Thoracic aorta (tissue), 2 donors: Measurements from ENCODE around the gene TESMIN. TPM values are rescaled to one million over a fixed set of nuclear protein-coding genes. Genes with fewer than 3 reads are reported as not detected.

ENCODE experiments used
- ATAC-seq: fragments of 150-250 bp; one replicate; pipeline ENCODE4 v1.8.0; 2017; ENCODE audit warnings: low read depth; ENCODE audit not compliant: insufficient number of reproducible peaks, low FRiP score
- DNase-seq: peaks from one replicate; pipeline ENCODE4 v3.0.0-alpha.2; 2020; ENCODE audit warnings: low spot score
- H3K27ac ChIP-seq, 2 donors: fragments of 200-600 bp; sonication (generic); 1 replicate in 1 of 2; 2 replicates in 1 of 2; pipeline ENCODE4 v1.5.1; 2016; ENCODE audit warnings: mild to moderate bottlenecking in 2 of 2, moderate library complexity in 2 of 2
- H3K27me3 ChIP-seq: fragments of 200-600 bp; sonication (generic); replicated peaks from 2 replicates; pipeline ENCODE4 v1.6.0; 2016; ENCODE audit warnings: mild to moderate bottlenecking; ENCODE audit not compliant: insufficient read depth
- H3K36me3 ChIP-seq: fragments of 200-600 bp; sonication (generic); one replicate; pipeline ENCODE4 v1.5.1; 2016
- H3K4me1 ChIP-seq, 2 donors: fragments of 200-600 bp; sonication (generic); 1 replicate in 1 of 2; 2 replicates in 1 of 2; pipeline versions ENCODE4 v1.5.1 to v1.6.0; 2016; ENCODE audit warnings: low read depth in 2 of 2, mild to moderate bottlenecking in 1 of 2; ENCODE audit not compliant: control insufficient read depth in 1 of 2
- H3K4me3 ChIP-seq: fragments of 200-600 bp; sonication (generic); 2 replicates; pipeline ENCODE4 v1.5.1; 2016; ENCODE audit warnings: mild to moderate bottlenecking
- H3K9me3 ChIP-seq: fragments of 200-600 bp; sonication (generic); 2 replicates; pipeline ENCODE4 v1.5.1; 2016
- total RNA-seq, 2 donors: library from RNA; depleted of rRNA; stranded (reverse); fragments of >200 nt; gene quantifications; one replicate each; pipeline versions ENCODE4 v1.1.0 to v1.2.3, GENCODE V29; 2016
- TF ChIP-seq, protein P1 (sequence below): fragments of 200-600 bp; sonication (generic); IDR thresholded peaks from one replicate; pipeline ENCODE4 v1.5.1; 2019; ENCODE audit warnings: antibody characterized with exemption

TESMIN gene
- total RNA-seq, 2 donors from 2014 or later, result 2.8 TPM; not detected in 1

GRCh38 chr11:68680541-68681231 is 70.6 kb downstream of the TESMIN start:
- no peak for ATAC-seq

GRCh38 chr11:68678031-68678441 is 73.3 kb downstream of the TESMIN start:
- DNase-seq (no peak), ATAC-seq (no peak)
- TF ChIP-seq, protein P1, sequence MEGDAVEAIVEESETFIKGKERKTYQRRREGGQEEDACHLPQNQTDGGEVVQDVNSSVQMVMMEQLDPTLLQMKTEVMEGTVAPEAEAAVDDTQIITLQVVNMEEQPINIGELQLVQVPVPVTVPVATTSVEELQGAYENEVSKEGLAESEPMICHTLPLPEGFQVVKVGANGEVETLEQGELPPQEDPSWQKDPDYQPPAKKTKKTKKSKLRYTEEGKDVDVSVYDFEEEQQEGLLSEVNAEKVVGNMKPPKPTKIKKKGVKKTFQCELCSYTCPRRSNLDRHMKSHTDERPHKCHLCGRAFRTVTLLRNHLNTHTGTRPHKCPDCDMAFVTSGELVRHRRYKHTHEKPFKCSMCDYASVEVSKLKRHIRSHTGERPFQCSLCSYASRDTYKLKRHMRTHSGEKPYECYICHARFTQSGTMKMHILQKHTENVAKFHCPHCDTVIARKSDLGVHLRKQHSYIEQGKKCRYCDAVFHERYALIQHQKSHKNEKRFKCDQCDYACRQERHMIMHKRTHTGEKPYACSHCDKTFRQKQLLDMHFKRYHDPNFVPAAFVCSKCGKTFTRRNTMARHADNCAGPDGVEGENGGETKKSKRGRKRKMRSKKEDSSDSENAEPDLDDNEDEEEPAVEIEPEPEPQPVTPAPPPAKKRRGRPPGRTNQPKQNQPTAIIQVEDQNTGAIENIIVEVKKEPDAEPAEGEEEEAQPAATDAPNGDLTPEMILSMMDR, result no peak
- Histone ChIP-seq H3K9me3 (no peaks in the 10 kb centered on the region), H3K27me3 (no peaks in the 10 kb centered on the region), H3K27ac (no peak overlapping the region), H3K4me3 (no peak overlapping the region), H3K36me3 (no peaks in the 10 kb centered on the region), H3K4me1 (peaks cover 0 to 7% of the 10 kb centered on the region in 2 donors)

More at GRCh38 chr11:68680541-68681231, 70.6 kb downstream of the TESMIN start:
- H3K9me3 ChIP-seq, result no peaks in the 10 kb centered on the region
- H3K4me1 ChIP-seq, result peaks cover 6 to 22% of the 10 kb centered on the region in 2 donors
- no peak for DNase-seq
- peaks cover 11% of the 10 kb centered on the region for H3K27me3 ChIP-seq
- H3K27ac ChIP-seq, result no peak overlapping the region
- TF ChIP-seq, protein P1, result no peak
- H3K4me3 ChIP-seq, result no peak overlapping the region
- no peaks in the 10 kb centered on the region for H3K36me3 ChIP-seq

- H3K4me1 ChIP-seq, result peaks cover 0 to 7% of the 10 kb centered on the region in 2 donors
- TF ChIP-seq, protein P1, result no peak
- no peaks in the 10 kb centered on the region for H3K27me3 ChIP-seq
- no peak overlapping the region for H3K27ac ChIP-seq
- no peaks in the 10 kb centered on the region for H3K36me3 ChIP-seq
- H3K9me3 ChIP-seq, result no peaks in the 10 kb centered on the region
- DNase-seq (no peak), ATAC-seq (peak; percentile 76)
- H3K4me3 ChIP-seq, result no peak overlapping the region
Observed at GRCh38 chr11:68677432-68677831, 73.9 kb downstream of the TESMIN start.

DNA sequence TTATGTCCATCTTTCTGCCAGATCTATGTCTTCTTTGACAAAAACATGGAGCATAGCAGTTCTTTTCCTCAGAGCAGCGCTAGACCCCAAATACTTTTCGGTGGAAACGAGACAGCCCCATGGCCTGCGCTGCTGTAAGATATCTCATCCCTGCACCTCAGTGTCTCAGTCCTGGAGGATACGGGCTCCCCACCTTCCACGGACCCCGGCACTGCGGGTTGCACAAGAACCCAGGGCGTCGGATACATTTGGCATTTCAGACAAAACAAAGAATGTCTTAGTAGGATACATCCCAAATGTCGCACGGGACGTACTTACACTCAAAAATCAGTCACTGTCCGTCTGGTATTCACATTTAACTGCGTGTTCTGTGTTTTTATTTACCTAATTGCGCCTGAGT is 76.9 kb downstream of the TESMIN start:
- TF ChIP-seq, protein P1, result no peak
- H3K27me3 ChIP-seq, result no peaks in the 10 kb centered on the region
- DNase-seq (no peak), ATAC-seq (no peak)
- H3K9me3 ChIP-seq, result no peaks in the 10 kb centered on the region
- H3K4me1 ChIP-seq, result peaks cover 0 to 7% of the 10 kb centered on the region in 2 donors
- H3K4me3 ChIP-seq, result no peak overlapping the region
- no peaks in the 10 kb centered on the region for H3K36me3 ChIP-seq
- H3K27ac ChIP-seq, result no peak overlapping the region

DNA sequence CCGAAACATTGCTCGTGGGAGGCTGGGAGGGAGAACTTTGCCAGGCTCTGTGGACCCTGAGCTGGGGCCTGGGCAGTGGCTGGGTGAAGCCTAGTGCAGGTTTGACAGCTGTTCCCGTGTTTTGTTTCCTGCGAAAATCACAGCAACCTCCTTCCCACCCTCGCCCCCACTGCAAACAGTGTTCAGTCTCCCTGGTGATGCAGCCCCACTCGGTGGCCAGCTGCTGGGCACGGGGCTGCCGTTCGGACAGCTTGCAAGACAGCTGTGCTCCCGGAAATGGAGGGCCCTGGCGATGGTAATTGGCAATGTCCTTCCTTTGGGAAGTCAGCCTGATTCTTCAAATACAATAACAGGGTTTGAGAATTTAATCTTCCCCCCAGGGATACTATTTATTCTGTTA is 77.3 kb downstream of the TESMIN start:
- Histone ChIP-seq H3K4me1 (peaks cover 0 to 7% of the 10 kb centered on the region in 2 donors), H3K27ac (no peak overlapping the region), H3K27me3 (no peaks in the 10 kb centered on the region), H3K4me3 (no peak overlapping the region), H3K36me3 (no peaks in the 10 kb centered on the region), H3K9me3 (no peaks in the 10 kb centered on the region)
- ATAC-seq (no peak), DNase-seq (no peak)
- TF ChIP-seq, protein P1, result no peak
